HPDE6-E6E7 (cell line): Measurements from ENCODE around the gene CDH4.

ENCODE experiments used
- DNase-seq: peaks from one replicate; pipeline ENCODE4 v3.0.0; 2011; ENCODE audit warnings: missing footprints; ENCODE audit errors: extremely low spot score

Gene CDH4

GRCh38 chr20:61706259-61706961 is 454.3 kb downstream of the CDH4 start:
- no peak for DNase-seq

- DNase-seq: no peak
Observed at GRCh38 chr20:61708891-61709290, 456.8 kb downstream of the CDH4 start.

DNA sequence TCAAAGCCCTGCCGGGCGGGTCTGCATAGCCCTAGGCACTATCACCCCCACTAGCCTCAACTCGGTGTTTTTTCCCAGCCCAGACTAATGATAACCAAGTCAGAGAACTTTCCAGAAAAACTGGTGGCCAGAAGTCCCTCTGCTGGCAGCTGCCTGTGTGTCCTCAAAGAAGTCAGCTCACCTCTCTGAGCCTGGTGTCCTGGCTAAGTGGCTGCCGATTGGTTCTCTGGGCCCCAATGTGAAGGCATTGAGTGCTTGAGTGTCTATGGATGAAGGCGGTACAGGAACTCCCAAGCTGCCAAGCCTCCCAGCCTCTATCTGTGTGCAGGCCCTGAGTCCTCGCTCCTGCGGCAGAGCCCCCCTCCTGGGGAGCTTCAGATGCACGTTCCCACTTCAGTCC is 458.0 kb downstream of the CDH4 start:
- DNase-seq: no peak

DNA sequence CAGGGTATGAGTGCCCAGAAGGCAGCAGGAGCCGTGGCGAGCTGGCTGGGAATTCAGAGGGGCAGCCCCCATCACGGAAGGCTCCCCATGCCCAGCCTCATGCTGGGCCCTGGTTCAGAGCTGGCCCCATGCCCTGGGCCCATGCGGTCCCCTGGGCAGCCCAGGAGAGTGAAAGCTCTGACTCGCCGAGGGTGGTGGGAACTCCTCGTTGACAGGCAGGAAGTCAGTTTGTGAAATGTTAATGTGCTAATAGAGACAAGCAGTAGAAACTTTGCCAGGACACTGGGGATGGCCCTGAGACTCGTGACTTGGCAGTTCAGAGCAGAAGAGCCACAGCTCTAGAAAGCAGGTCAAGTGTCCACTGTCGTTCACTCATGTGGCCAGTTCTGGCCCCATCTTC is 460.6 kb downstream of the CDH4 start:
- DNase-seq: no peak

- DNase-seq: no peak
Observed at GRCh38 chr20:61718361-61719005, 466.4 kb downstream of the CDH4 start.

DNA sequence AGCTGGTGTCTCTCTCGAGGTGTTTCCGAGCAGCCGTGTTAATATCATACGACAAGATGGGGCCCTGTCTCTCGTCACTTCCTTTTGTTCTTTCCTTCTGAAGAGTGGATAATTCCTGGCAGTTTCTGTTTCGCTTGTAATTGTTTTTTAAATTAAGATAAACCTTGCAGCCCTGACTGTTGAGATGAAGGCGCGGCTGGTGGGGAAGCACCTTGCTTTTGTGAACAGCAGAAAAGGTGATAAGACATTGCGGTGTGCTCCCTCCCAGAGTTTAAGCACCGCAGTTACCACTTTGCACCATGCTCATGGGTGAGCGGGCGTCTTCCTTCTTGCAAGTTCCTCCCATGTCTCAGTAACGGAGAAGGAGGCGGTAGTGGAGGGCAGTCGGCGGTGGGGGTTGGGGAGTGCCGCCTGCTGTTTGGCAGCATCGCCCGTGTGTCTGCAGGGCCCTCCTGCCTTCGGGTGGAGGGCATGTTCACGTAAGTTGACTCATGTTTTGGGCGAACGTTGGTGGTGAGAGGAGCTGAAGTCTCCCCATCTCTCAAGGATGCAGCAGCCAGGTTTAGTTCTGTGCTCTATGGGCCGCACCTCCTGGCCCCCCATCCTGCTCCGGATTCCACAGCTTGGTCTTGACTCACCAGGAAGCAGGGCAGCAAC is 467.8 kb downstream of the CDH4 start:
- no peak for DNase-seq

GRCh38 chr20:61720348-61720696 is 468.3 kb downstream of the CDH4 start:
- no peak for DNase-seq

DNA sequence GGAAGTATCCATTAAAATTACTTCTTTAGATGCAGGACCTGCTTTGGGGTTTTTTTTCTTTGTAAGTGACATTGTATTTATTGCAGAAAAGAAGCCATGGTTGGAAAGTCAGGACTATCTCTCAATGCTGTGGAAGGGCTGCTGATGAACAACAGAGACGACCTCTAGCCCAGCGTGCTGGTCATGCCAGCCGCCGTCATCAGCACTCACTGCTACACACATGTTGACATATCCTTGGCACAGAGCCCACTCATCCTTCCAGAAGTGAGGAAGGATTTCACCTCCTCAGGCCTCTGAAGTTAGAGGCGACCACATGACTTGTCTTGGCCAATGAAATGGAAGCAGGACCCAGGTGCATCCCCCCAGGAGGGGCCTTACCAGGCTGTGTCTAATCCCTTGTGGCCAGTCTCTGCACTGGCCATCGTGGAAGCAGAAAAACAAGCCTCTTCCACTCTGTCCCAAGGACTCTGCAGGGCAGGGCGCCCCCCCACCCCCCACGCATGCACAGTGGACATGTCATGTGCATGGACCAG is 470.2 kb downstream of the CDH4 start:
- DNase-seq: no peak

DNA sequence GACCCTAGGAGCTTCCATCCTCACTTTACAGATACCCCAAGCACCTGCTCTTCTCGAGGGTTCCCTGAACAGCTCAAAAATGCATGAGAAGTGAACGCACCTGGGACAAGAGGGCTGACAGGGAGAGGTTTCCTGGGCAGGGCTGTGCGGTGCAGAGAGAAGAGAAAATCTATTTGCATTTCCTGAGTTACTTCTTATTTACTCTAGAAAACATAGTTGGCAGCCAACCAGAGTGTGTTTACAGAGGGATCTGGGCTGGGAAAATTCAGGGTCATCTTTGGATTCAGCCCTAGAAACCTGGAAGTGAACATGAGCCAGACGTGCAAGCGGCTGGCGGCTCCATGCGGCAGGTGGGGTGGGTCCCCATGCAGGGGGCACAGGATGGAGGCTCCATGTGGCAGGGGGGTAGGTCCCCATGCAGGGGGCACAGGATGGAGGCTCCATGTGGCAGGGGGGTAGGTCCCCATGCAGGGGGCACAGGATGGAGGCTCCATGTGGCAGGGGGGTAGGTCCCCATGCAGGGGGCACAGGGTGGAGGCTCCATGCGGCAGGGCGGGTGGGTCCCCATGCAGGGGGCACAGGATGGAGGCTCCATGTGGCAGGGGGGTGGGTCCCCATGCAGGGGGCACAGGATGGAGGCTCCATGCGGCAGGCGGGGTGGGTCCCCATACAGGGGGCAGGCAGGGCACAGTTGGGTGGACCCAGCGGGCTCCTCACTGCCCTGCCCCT is 471.6 kb downstream of the CDH4 start:
- DNase-seq: no peak

DNA sequence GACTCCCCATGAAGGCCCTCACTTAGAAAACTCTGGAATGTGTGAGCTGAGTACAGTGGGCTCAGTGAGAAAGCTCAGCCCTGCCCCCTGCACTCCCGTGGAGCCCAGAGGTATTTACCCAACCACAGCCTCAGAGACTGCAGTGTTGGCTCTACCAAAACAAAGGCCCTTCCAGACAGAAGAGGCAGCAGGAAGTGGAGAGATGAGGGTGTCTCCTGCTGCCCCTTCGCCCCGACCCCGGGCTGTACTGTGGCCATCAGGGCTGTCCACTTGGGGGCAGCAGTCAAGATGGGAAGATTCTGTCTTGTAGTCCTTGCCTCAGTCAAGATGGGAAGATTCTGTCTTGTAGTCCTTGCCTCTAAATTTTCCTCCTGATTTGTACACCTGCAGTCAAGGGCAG is 472.3 kb downstream of the CDH4 start:
- DNase-seq: no peak

DNA sequence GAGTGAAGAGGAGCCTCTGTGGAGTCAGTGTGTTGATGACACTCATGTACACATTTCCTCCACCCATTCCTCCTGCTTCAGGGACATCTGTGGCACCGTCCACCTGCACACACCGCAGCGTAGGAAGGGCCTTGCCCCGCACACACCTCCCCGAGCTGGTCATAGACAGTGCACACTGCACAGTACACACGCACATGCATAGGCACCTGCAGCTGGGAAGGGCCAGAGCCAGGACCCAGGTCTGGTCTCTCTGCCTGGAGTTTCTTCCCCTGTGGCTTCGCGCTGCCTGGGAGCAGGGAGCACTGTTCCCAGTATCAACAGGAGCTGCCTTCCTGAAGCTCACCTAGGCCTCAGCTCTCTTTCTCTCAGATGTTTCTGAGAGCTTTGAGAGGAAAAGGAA is 473.1 kb downstream of the CDH4 start:
- DNase-seq: no peak

GRCh38 chr20:61725966-61726365 is 473.9 kb downstream of the CDH4 start:
- DNase-seq: no peak

- DNase-seq: no peak
Observed at GRCh38 chr20:61726979-61727378, 474.9 kb downstream of the CDH4 start.

DNA sequence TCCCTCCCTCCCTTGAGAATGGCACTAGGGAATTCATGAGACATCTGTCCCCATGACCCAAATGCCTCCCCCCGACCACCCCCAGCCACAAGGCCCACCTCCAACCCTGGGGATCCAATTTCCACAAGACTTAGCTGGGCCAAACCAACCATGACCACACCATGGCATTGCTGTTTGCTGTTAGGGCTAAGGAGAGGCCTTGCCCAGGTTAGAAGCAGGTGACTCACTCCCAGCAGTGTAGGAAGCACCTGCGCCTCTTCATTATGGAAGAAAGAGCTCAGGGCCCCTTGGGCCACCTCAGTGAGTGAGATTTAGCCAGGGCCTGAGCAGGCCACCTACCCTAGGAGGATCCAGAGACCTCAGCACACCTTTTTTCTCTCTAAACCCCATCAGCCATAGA is 475.7 kb downstream of the CDH4 start:
- no peak for DNase-seq

GRCh38 chr20:61728326-61728725 is 476.3 kb downstream of the CDH4 start:
- no peak for DNase-seq

- no peak for DNase-seq
Observed at GRCh38 chr20:61728786-61729770, 477.0 kb downstream of the CDH4 start.

- no peak for DNase-seq
Observed at GRCh38 chr20:61730631-61731362, 478.7 kb downstream of the CDH4 start.

- no peak for DNase-seq
Observed at GRCh38 chr20:61731363-61732181, 479.5 kb downstream of the CDH4 start.

DNA sequence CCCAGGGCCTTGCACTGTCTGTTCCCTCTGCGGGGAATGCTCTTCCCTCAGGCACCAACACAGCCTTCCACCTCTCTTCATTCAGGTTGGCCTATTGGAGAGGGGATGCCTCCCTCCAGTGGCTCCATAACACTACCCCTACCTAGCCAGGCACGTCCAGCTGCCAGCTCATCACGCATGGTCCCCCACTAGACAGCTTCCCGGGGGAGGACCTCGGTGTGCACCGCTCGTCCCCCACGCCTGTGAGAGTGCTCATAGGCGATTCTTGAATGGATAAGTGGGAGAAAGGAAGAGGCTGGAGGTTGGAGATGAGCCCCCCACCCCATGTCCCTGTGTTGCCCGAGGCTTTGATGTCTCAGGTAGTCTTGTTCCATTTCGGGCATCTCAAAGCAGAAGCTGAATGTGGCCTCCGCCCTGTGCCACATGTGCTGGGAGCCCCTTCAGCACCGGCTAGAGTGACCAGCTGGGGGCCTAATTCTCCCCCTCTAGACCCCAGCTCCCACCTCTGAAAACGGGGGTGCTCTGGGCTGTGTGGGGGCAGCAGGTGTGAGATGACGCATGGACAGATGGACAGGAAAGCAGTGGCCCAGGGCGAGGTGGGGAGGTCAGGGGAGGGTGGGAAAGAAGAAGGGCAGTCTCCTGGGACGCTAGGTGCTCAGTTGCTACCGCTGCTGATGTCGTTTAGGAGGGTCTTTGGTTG is 480.6 kb downstream of the CDH4 start:
- no peak for DNase-seq
